Head of caudate nucleus (tissue), 42 donors: ENCODE results near the gene DIAPH2.

Experiments used
- DNase-seq, 42 donors: peaks; one replicate each; pipeline versions ENCODE4 v3.0.0 to v3.0.0-alpha.2; 2020 to 2021; ENCODE audit warnings: mixed read lengths in 7 of 42
- intact Hi-C: fragments of 100-400 bp; cut with DNase I; formaldehyde crosslinking; loops from one replicate; pipeline ENCODE4 v1.15.0; 2022

Gene DIAPH2

DNA sequence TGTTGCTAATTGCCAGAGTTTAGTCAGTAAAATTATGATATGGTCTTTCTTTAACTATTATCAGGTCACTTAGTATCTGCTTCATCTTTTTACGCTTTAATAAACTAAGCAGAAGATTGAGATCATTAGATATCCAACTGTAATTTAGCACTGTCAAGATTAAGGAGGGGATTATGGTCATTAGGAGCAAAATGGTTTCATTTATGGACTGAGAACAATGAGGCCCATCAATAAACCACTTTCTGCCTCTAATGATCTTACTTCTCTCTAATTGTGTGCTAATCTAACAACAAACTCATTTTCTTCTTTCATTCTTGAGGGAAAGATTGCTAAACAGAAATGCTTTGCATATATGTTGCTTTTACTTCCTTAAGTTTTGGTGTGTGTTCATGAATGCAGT, 539.5 kb downstream of the DIAPH2 start:
- DNase-seq, result no peak
- intact Hi-C loops, result no loop called here

DNA sequence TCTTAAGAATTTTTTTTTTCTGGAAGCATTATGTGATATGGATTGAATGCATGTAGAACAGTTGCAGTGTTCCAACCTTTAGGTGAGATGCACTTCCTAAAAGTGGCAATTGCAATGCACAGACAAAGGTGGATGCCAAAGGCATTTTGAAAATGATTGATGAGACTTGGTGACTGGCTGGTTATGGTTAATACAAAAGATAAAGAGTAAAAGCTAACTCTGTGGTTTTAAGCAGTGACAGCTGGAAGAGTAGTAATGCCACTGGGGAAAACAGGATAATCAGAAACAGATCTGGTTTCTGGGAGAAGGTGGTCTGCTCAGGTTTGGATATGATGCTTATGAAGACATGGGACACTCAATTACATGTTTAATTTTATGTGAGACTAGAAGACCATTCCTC, 544.7 kb downstream of the DIAPH2 start:
- intact Hi-C loops, result no loop called here
- no peak for DNase-seq

DNA sequence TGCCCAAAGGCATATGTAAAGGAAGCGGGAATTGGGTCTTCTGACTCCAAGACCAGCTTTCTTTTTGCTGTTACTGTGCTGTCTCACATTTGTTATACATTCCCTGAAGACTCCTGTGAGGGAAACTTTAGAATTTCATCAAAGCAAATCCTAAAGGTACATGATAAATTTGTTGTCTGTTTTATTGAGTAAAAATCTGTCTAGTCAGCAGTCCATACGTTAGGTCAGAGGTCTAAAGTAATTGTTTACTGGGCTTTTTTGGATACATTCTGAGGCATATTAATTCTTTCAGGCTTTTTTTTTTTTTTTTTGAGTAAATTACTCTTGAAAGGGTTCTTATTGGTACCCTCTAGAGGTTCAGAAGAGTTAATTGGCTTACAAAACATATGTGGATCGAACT, 546.3 kb downstream of the DIAPH2 start:
- no peak for DNase-seq
- intact Hi-C loops, result no loop called here

DNA sequence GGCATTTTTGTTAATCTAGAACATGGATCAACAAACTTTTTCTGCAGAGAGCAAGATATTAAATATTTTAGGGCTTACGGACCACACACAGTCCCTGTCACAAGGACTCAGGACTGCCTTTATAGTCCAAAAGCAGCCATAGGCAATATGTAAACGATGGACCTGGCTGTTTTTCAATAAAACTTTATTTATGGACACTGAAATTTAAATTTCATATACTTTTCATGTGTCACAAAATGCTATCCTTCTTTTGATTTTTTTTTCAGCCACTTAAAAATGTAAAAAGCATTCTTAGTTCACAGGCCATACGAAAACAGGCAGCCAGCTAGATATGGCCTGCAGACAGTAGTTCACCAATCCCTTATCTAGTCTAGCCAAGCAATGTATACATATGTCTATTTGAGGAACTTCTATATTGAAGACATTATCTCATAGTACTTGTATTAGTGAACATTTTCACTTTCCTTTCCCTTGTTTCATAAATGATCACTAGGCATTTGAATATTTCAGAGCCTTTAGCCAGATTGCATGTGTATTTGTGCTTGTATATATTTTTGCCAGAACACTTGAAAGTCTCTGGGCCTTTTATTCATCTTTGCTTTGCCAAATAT, 549.9 kb downstream of the DIAPH2 start:
- no peak for DNase-seq
- intact Hi-C loops, result no loop called here

DNA sequence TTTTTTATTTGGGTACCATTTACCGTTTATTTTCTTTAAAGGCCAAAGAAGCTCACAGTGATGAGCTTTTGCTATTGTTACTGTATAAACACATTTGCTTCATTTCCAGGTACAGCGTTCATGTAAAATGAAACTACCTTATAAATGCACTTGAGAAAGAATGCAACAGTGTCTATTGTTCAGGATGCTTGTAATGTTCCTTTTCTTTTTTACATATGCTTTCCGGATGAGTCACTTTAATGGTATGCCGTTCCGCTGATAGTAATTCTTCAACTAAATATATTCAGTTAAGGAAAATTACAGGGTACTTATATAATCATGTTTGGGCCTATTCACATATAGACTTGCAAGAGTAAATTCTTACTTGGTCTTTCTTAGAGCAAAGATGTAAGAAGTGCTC, 554.0 kb downstream of the DIAPH2 start:
- DNase-seq, result no peak
- intact Hi-C loops, result no loop called here

DNA sequence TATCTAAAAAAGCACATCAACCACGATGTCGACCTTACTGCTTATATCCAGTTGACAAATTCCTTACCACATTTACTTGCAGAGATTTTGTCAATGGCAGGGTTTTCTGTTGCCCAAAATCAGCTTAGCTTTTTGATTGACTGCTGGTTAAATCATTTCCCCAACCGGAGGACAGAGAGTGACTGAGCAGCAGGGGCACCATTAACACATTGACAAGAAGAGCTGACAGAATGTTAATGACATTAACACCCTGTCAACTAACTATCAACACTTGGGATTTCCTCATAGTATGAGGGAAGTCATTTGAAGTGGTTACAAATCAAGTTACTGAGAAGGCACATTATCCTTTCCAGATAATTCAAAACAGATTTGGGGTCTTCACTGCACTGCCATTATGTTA, 567.5 kb downstream of the DIAPH2 start:
- intact Hi-C loops, result no loop called here
- no peak for DNase-seq

DNA sequence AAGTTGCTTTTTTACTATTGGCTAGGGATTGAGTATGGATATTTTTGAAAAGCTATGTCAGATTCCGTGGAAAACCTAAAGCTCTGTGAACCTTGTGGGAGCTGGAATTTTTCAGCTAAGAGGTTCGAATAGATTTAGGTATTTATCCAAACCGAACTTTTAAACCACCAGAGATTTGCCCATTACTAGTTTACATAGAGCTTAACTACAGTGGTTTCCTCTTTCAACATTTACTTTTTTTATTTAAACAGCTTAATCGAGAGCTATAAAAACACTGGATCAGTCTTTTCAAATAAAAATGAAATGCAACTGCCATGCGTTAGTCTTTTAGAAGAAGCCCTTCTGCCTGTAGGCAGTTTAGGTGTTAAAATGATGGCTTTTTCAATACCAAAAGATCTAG, 576.0 kb downstream of the DIAPH2 start:
- DNase-seq, result no peak
- intact Hi-C loops, result no loop called here

DNA sequence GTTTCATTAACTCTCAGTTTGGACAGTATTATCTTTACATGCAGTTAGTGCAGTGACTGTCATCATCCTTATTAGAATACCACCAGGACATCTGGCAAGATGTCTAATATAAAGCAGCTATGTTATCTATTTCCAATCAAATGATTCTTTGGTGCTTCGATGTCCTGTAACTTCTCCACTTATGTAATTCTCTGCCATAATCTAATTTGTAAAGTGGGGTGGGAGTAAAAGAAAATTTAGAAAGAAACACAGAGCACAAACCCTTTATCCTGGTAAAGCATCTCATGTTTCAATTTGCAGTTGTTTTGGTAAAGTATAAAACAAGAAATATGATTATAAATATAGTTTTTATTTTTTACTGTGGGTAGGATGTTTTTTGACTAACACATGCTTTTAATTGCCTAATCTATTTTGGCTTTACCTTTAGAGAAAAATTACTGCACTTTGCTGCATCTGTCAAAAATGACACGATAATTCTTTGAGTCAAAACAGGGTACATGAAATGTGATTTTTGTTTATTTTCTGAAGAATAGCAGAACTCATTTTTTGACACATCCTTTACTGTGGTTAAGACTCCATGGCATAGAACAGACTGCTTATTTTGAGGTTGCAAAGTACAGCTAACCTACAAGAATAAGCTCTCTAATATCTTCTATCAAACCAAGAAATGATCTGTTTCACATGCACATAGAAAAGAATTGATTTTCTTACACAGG, 581.9 kb downstream of the DIAPH2 start:
- DNase-seq, result no peak
- intact Hi-C loops, result no loop called here

DNA sequence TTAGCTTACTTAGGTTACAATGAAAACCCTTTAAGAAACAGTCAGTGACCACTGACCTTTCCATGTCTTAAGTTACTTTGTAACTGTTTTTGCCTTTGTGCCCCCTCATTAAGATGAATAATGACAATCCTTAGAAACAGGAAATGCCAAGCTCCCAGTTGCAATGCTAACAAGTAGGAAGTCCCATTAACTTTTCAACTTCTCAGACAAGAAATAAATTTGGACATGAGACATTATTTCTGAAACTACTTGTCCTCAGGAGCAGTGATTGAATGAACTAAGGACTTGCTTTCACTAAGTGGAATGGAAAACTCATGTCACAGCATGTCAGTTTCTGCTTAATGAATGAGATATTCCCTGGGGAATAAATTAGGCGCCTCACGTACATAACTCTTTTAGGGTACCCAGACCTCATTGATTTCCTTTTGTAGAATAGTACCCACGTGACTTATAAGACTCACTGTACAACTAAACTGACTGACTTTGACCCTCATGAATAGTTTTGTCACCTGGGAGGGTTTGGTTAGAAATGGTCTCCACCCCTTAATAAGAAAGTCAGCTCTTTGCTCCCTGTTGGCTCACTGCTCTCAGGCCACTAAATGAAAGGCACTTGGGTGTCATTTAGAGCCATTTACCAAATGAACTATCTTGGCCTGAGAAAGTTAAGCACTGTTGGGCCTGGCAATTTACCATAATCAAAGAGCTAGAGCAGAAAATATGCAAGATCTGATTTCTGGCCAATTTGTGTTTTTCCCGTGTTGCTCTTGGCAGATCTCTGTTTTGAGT, 582.9 kb downstream of the DIAPH2 start:
- intact Hi-C loops, result no loop called here
- no peak for DNase-seq

DNA sequence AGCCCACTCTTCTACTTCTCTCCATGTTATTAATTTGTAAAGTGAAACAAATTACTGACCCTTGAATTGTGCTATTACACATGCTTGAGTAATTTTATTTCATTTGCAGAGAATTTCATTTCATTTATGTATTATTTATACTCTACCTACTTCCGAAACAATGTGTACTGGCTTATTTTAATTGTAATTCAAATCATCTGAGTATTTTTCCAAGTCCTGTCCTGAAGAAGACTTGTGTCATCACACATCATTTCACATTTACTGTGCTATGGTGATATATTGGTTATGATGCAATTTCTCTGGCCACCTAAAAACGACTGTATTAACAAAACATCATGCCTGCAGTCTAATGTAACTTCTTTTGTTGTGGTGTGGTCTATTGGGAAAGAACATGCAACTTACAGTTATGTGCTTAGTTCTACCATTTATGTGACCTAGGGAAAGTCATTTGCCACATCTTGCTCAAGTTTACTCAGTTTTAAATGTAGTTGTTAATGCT, 583.6 kb downstream of the DIAPH2 start:
- intact Hi-C loops, result no loop called here
- DNase-seq, result no peak

DNA sequence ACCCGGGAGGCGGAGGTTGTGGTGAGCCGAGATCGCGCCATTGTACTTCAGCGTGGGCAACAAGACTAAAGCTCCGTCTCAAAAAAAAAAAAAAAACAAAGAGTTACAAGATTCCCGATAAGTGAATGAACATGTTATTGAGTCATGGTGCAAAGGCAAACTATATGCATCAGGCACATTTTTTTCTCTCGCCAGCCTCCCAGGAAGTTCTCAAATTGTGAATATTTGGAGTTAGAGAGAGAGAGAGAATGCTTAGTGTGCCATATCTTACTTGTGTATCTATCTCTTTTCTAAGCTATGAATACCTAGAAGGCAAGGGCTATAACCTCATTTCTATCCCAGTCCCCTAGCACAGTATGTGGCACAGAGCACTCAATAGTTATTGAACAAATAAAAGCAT, 599.9 kb downstream of the DIAPH2 start:
- intact Hi-C loops, result no loop called here
- no peak for DNase-seq

DNA sequence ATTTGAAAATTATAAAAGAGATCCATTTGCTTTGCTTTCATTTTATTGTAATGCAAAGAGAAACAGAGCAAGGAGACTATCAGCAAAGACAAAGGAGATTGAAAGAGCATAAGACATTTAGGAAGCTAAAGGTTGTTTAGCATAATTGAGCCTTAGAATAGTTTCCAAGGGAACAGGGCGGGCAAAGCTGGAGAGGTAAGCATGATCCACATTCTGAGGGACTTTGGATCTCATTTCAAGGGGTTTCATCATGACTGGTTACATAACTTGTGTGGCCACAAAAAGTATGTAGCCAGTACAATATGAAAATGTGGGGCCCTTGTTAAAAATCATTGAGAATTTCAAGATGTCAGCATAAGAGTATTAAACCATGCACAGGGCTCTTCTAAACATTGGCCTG, 605.6 kb downstream of the DIAPH2 start:
- no peak for DNase-seq
- intact Hi-C loops, result no loop called here

DNA sequence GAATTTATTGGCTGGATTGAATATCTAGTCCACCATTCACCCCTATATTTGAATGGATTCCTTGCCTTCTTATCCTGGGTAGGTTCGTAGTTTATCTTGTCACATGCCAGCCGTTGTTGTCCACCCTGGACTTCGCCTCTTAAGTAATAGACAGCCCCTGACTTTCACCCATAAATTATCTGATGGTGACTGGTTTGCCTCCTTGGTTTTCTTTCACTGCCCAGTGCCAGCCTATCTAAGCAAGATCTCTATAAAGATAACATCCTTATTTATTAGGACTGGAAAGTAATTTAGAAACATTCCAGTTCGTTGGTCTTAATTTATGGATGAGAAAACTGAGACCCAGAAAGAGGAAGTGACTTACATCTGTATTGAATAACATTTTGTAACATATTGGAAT, 609.4 kb downstream of the DIAPH2 start:
- no peak for DNase-seq
- intact Hi-C loops, result no loop called here

DNA sequence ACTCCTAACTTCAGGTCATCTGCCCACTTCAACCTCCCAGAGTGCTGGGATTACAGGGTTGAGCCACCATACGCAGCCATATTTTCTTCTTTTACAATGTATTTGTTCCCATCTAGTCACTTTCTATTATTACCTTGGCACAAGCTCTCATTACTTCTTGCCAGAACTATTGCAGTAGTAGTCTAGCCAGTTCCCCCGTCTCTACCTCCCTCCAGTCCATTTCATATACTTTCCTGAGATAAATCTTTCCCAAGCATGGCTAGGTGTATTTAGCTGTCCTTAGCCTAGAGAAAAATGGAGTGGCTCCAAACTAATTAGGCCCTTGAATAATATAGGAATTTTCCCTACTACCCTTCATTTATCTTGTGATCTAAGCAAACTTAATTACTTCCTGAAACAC, 611.3 kb downstream of the DIAPH2 start:
- no peak for DNase-seq
- intact Hi-C loops, result no loop called here

DNA sequence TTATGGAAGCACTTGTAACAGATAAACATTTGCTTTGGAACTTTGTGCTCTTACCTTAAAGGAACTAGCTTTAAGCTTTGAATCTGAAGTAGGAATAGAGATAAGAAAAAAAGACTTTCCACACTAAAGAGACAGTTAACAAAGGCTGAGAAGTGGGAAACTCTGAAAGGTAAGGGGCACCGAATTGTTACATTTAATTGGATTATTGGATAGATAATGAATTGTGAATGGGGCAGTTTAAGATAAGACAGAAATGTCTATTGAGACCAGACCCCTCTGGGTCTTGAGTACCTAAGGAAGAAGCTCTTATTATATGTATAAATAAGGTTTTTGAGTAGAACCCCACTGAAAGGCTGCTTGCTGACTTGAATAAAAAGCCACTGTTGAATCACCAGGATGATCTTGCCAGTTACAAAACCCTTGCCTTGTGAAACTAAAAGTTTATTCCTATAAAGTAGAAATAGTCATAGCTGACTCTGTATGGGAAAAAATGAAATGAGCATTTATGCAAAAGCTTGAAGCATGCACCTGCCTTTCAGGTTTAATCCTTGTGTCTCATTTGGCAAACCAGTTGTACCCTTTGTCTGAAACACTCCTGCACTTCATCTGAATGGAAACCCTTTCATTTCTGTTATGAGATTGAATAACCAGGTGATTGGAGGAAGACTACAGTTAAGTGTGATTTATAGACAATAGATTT, 622.3 kb downstream of the DIAPH2 start:
- intact Hi-C loops, result no loop called here
- no peak for DNase-seq

DNA sequence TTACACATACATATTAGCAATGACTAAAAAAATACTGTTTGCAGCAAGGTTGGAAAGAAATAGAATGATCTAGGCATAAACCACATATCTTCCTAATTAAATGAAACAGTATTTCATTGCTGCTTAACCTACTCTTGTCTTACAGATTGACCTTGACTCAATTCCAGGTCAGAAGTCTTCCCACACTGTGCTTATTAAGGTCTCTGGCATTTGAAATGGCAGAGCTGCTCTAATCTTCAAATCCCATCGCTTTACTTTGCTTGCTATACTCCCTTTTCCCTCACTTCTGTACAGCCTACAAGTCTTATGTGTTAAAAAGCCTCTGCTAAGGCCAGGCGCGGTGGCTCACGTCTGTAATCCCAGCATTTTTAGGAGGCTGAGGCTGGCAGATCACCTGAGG, 623.5 kb downstream of the DIAPH2 start:
- intact Hi-C loops, result no loop called here
- DNase-seq, result no peak

DNA sequence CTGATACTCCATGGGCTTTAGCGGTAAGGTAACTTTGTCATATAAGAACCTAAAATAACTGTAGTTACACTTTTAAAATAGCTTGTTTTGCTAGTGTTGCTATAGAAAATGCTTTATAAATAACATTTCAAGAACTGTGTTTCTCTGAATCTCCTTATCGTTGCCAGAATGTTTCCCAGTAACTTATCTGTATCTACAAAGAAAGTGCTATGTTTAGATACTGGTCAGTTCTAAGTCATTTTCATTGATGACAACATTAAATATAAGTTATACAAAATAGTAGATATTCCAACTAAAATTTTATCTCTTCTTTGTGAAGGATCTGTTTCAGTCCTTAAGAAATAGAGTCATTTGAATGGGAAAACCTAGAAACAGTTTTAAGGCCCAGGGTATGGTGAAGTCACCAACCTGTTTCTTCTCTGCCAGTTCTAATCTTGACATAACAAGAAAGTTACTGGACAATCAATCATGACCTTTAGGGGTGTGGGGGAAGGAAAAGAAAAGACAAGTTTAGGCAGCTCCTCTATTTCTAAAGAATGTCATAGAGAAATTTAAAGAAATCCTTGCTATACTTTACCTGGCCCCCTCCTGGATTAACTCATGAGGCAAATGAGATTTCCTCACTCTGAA, 625.0 kb downstream of the DIAPH2 start:
- no peak for DNase-seq
- intact Hi-C loops, result no loop called here

DNA sequence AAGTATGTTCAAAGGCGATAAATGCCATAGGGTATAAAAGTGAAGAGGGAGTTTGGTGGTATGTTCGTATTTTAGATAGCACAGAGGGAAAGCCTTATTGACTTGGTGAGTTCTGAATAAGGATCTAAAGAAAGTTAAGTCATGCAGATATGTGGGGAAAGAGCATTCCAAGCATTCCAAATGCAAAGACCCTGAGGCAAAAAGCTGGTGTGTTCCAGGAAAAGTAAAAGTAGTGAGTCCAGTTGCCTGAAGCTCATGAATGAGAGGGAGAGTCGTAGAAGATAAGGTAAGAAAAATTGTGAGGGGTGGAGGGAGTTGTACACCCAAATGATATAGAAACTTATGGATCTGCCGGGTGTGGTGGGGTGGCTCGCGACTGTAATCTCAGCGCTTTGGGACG, 625.7 kb downstream of the DIAPH2 start:
- no peak for DNase-seq

DNA sequence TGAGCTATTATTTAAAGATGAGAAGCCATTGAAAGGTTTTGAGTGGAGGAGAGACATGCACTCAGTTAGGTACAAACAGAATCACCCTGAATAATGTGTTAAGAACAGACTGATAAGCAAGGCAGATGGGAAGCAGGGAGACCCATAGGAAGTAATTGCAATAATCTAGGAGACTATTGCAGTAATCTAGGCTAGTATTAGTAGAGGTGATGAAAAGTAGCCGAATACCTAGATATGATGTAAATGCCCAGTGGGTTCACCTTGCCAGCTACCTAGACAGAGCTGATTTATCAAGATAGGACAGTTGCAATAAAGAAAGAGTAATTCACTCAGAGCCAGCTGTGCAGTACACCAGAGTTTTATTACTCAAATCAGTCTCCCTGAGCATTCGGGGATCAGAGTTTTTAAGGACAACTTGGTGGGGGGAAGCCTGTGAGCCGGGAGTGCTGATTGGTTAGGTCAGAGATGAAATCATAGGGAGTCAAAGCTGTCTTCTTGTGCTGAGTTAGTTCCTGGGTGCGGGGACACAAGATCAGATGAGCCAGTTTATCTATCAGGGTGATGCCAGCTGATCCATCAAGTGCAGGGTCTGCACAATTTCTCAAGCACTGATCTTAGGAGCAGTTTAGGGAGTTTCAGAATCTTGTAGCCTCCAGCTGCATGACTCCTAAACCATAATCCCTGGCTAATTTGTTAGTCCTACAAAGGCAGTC, 626.6 kb downstream of the DIAPH2 start:
- intact Hi-C loops, result no loop called here
- no peak for DNase-seq

More for the DNA sequence above, 625.7 kb downstream of the DIAPH2 start:
- intact Hi-C loops, result no loop called here
